PFSK-1 (cell line): ENCODE measurements around the gene BGN.

ENCODE experiments used
- FOXP2 ChIP-seq: optimal IDR thresholded peaks from 2 replicates; pipeline ENCODE3; 2011; ENCODE audit warnings: borderline replicate concordance, control low read depth, inconsistent platforms; ENCODE audit not compliant: insufficient read depth; ENCODE audit errors: extremely low read length, extremely low read depth
- POLR2AphosphoS5 ChIP-seq: IDR thresholded peaks from 2 replicates; pipeline ENCODE4 v1.6.1; 2012; ENCODE audit warnings: low read depth, mild to moderate bottlenecking, control low read depth, low read length, moderate library complexity
- SIN3A ChIP-seq: IDR thresholded peaks from 2 replicates; pipeline ENCODE4 v1.6.1; 2012; ENCODE audit warnings: mild to moderate bottlenecking, low read length, moderate library complexity, borderline replicate concordance; ENCODE audit not compliant: insufficient read depth
- TAF1 ChIP-seq: IDR thresholded peaks from 2 replicates; pipeline ENCODE4 v1.6.1; 2012; ENCODE audit warnings: low read length, control low read depth, borderline replicate concordance; ENCODE audit not compliant: insufficient read depth
- TF ChIP-seq, protein P1 (sequence below), 2 experiments: IDR thresholded peaks; 2 replicates each; pipeline versions ENCODE4 v1.6.1 to v1.8.0; 2011 to 2012; ENCODE audit warnings: low read depth in 2 of 2, low read length in 2 of 2, control low read depth in 1 of 2, inconsistent platforms in 1 of 2, mild to moderate bottlenecking in 1 of 2, moderate library complexity in 1 of 2; ENCODE audit not compliant: insufficient read depth in 1 of 2

The BGN gene

DNA sequence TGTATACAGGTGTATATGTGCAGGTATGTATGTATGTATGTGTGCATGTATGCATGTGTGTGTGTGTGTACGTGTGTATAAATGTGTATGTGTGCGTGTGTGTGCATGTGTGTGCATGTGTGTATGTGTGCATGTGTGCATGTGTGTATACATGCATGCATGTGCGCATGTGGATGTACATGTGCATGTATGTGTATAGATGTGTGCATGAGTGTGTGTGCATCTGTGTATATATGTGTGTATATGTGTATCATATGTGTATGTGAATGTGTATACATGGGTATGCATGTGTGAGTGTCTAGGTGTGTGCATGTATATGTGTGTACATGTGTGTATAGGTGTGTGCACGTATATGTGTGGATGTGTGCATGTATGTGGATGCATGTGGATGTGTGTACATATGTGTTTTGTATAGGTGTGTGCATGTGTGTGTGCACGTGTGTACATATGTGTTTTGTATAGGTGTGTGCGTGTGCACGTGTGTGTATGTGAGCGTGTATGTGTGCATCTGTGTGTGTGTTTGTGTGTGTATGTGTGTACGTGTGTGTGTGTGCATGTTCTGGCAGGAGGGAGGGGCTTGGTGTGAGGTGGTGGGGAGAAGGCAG, 6.0 kb downstream of the BGN start:
- TF ChIP-seq TAF1 (no peak), FOXP2 (no peak), SIN3A (no peak), POLR2AphosphoS5 (no peak)
- TF ChIP-seq, protein P1, sequence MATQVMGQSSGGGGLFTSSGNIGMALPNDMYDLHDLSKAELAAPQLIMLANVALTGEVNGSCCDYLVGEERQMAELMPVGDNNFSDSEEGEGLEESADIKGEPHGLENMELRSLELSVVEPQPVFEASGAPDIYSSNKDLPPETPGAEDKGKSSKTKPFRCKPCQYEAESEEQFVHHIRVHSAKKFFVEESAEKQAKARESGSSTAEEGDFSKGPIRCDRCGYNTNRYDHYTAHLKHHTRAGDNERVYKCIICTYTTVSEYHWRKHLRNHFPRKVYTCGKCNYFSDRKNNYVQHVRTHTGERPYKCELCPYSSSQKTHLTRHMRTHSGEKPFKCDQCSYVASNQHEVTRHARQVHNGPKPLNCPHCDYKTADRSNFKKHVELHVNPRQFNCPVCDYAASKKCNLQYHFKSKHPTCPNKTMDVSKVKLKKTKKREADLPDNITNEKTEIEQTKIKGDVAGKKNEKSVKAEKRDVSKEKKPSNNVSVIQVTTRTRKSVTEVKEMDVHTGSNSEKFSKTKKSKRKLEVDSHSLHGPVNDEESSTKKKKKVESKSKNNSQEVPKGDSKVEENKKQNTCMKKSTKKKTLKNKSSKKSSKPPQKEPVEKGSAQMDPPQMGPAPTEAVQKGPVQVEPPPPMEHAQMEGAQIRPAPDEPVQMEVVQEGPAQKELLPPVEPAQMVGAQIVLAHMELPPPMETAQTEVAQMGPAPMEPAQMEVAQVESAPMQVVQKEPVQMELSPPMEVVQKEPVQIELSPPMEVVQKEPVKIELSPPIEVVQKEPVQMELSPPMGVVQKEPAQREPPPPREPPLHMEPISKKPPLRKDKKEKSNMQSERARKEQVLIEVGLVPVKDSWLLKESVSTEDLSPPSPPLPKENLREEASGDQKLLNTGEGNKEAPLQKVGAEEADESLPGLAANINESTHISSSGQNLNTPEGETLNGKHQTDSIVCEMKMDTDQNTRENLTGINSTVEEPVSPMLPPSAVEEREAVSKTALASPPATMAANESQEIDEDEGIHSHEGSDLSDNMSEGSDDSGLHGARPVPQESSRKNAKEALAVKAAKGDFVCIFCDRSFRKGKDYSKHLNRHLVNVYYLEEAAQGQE (IDR thresholded peaks at IDR 0.05; ENCODE audit: insufficient read depth in 1 of 2, low read depth in 2 of 2, low read length in 2 of 2) = no peak

DNA sequence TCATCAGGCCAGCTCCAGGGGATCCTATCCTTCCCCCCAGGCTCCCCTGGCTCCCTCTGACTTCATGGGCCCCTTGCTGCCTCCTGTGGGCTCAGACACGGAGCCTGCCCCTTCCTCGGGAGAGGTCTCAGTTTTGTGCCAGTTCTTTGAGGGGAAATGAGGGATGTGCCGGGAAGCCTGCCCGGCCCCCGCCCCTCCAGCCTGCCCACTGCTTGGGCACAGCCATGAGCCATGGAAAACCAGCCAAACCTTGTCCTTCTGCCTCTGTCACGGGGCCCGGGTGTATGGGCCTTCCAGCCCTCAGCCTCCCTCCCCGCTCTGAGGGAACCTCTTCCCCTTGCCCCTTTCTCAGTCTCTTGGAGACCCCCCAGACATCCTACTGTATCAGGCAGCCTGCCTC, 6.8 kb downstream of the BGN start:
- TF ChIP-seq, protein P1 (IDR thresholded peaks at IDR 0.05; ENCODE audit: insufficient read depth in 1 of 2, low read depth in 2 of 2, low read length in 2 of 2) = no peak
- no peak for TF ChIP-seq POLR2AphosphoS5
- TF ChIP-seq FOXP2 = no peak
- no peak for TF ChIP-seq SIN3A
- TF ChIP-seq TAF1 = no peak

DNA sequence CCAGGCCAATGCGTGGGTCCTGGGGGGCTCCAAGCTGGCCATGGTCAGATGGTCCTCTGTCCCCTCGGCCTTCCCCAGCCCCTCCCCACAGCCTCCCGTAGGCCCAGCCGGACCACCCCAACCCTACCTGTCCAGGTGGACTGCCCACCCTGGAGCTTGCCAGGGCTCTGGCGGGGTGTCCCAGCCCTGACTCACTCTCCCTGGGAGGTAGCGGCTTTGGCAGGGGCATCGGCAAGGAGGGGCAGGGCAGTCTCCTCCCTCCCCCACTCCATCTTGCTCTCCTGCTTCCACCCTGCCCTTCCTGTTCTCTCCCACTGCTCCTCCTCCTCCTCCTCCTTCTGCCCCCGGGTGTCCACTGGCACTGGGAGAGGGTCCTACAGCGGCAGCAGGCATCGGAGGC, 7.4 kb downstream of the BGN start:
- TF ChIP-seq, protein P1 (IDR thresholded peaks at IDR 0.05; ENCODE audit: insufficient read depth in 1 of 2, low read depth in 2 of 2, low read length in 2 of 2) = no peak
- no peak for TF ChIP-seq POLR2AphosphoS5
- no peak for TF ChIP-seq SIN3A
- no peak for TF ChIP-seq TAF1
- TF ChIP-seq FOXP2 = no peak

DNA sequence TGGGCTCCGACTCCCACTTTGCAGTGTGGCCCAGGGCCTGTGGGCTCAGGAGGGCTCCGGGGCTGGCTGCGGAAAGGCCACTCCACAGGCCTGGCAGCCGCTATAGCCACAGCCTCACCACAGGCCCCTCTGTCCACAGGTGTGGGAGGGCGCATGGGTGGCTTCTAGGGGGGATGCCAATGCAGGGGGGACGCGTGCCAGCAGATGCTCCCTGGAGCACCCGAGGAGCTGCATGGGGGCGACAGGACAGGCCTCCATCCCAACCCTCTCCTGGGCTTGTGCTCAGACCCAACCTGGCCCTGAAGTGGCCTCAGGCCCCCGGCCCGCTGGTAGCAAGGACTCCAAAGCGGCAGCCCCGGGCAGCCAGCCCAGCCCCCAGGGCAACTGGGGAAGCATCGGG, 8.0 kb downstream of the BGN start:
- TF ChIP-seq SIN3A (no peak), FOXP2 (no peak), TAF1 (no peak), POLR2AphosphoS5 (no peak)
- TF ChIP-seq, protein P1 (IDR thresholded peaks at IDR 0.05; ENCODE audit: insufficient read depth in 1 of 2, low read depth in 2 of 2, low read length in 2 of 2) = no peak
